GM23338 (cell line): ENCODE data around the gene RCOR1. TPM values are rescaled to one million over a fixed set of nuclear protein-coding genes. Genes with fewer than 3 reads are reported as not detected.

Experiments
- ATAC-seq: fragments of 200-7000 bp; cut with Tn5 transposase; 3 replicates; pipeline ENCODE4 v1.9.1; 2020
- DNase-seq: peaks from one replicate; pipeline ENCODE4 v3.0.0-alpha.2; 2015; ENCODE audit warnings: low spot score
- H2AFZ ChIP-seq: fragments of 200-600 bp; sonication (generic); 2 replicates; pipeline ENCODE4 v1.8.0; 2016; ENCODE audit warnings: antibody characterized with exemption, mild to moderate bottlenecking, moderate library complexity
- H3F3A ChIP-seq: fragments of 200-600 bp; sonication (generic); replicated peaks from 2 replicates; pipeline ENCODE4 v1.8.0; 2017; ENCODE audit warnings: antibody characterized with exemption, mixed run types, low read depth
- H3K27ac ChIP-seq: fragments of 200-600 bp; sonication (generic); 2 replicates; pipeline ENCODE4 v1.6.1; 2016; ENCODE audit warnings: low read depth
- H3K27me3 ChIP-seq: fragments of 200-600 bp; sonication (generic); 2 replicates; pipeline ENCODE4 v1.8.0; 2016; ENCODE audit warnings: mild to moderate bottlenecking, mixed run types, moderate library complexity; ENCODE audit not compliant: insufficient read depth
- H3K36me3 ChIP-seq: fragments of 200-600 bp; sonication (generic); 2 replicates; pipeline ENCODE4 v1.8.0; 2016; ENCODE audit warnings: mild to moderate bottlenecking; ENCODE audit not compliant: insufficient read depth
- H3K4me1 ChIP-seq: fragments of 200-600 bp; sonication (generic); 2 replicates; pipeline ENCODE4 v1.8.0; 2016; ENCODE audit warnings: mild to moderate bottlenecking, moderate library complexity; ENCODE audit not compliant: insufficient read depth
- H3K4me2 ChIP-seq: fragments of 200-600 bp; sonication (generic); 2 replicates; pipeline ENCODE4 v1.7.1; 2017; ENCODE audit warnings: mixed run types
- H3K4me3 ChIP-seq: fragments of 200-600 bp; sonication (generic); 2 replicates; pipeline ENCODE4 v1.6.1; 2016; ENCODE audit warnings: mixed run types
- H3K79me2 ChIP-seq: fragments of 200-600 bp; sonication (generic); replicated peaks from 2 replicates; pipeline ENCODE4 v1.8.0; 2017; ENCODE audit warnings: mild to moderate bottlenecking; ENCODE audit not compliant: insufficient read depth
- H3K9me2 ChIP-seq: fragments of 200-600 bp; sonication (generic); 2 replicates; pipeline ENCODE4 v1.8.0; 2017; ENCODE audit not compliant: insufficient read depth
- H4K20me1 ChIP-seq: fragments of 200-600 bp; sonication (generic); replicated peaks from 2 replicates; pipeline ENCODE4 v1.8.0; 2017; ENCODE audit warnings: mild to moderate bottlenecking; ENCODE audit not compliant: insufficient read depth
- H3K27ac Mint-ChIP-seq: 2 replicates; pipeline ENCODE4 v1.8.0; 2020; ENCODE audit warnings: inconsistent platforms, mild to moderate bottlenecking, moderate library complexity, mixed read lengths
- H3K27me3 Mint-ChIP-seq: 3 replicates; pipeline ENCODE4 v1.8.0; 2022; ENCODE audit warnings: low read depth, mild to moderate bottlenecking, moderate library complexity, mixed read lengths, inconsistent platforms; ENCODE audit not compliant: insufficient read depth, poor library complexity
- H3K36me3 Mint-ChIP-seq: 3 replicates; pipeline ENCODE4 v1.8.0; 2021; ENCODE audit warnings: low read depth, mild to moderate bottlenecking, inconsistent platforms, moderate library complexity, mixed read lengths
- H3K4me1 Mint-ChIP-seq: 3 replicates; pipeline ENCODE4 v1.8.0; 2020; ENCODE audit warnings: mild to moderate bottlenecking, inconsistent platforms, mixed read lengths
- H3K4me3 Mint-ChIP-seq: 3 replicates; pipeline ENCODE4 v1.8.0; 2021; ENCODE audit warnings: moderate library complexity, mild to moderate bottlenecking, inconsistent platforms, mixed read lengths
- H3K9me3 Mint-ChIP-seq: 3 replicates; pipeline ENCODE4 v1.8.0; 2020; ENCODE audit warnings: moderate library complexity, mild to moderate bottlenecking, inconsistent platforms, mixed read lengths
- CREB1 ChIP-seq: fragments of 250-450 bp; sonication (Bioruptor Pico); IDR thresholded peaks from 2 replicates; pipeline ENCODE4 v1.5.0; 2020; ENCODE audit warnings: low read depth, mild to moderate bottlenecking, moderate library complexity
- CTCF ChIP-seq, 2 experiments: fragments of 200-600 bp in 1 of 2; sonication (generic) in 1 of 2; conservative IDR thresholded peaks; 2 replicates each; pipeline versions ENCODE4 v1.5.1 to v1.6.1; 2016 to 2017; ENCODE audit warnings: antibody characterized with exemption in 2 of 2, low read depth in 2 of 2, mild to moderate bottlenecking in 2 of 2, moderate library complexity in 1 of 2
- EZH2 ChIP-seq: fragments of 200-600 bp; sonication (generic); IDR thresholded peaks from one replicate; pipeline ENCODE4 v1.8.0; 2017; ENCODE audit warnings: antibody characterized with exemption, mild to moderate bottlenecking, low read depth; ENCODE audit not compliant: unreplicated experiment
- EZH2phosphoT487 ChIP-seq: fragments of 200-600 bp; sonication (generic); IDR thresholded peaks from one replicate; pipeline ENCODE4 v1.8.1; 2018; ENCODE audit warnings: antibody characterized with exemption; ENCODE audit not compliant: unreplicated experiment
- POLR2AphosphoS5 ChIP-seq: IDR thresholded peaks from 2 replicates; pipeline ENCODE4 v1.6.1; 2016; ENCODE audit warnings: antibody characterized with exemption, low read depth
- REST ChIP-seq: IDR thresholded peaks from one replicate; pipeline ENCODE4 v1.6.1; 2018; ENCODE audit warnings: antibody characterized with exemption; ENCODE audit not compliant: unreplicated experiment
- ZNF331 ChIP-seq: fragments of 250-450 bp; sonication (Bioruptor Pico); IDR thresholded peaks from 2 replicates; pipeline ENCODE4 v1.5.0; 2020; ENCODE audit warnings: low read depth, mild to moderate bottlenecking, moderate library complexity
- long read RNA-seq: library from polyadenylated mRNA; unstranded; transcript quantifications from one replicate; pipeline ENCODE4 v2.0.0, GENCODE V29; 2020; ENCODE audit not compliant: unreplicated experiment
- polyA plus RNA-seq: library from polyadenylated mRNA; unstranded; fragments of >200 nt; fragmentation: Nextera tagmentation; extraction: Ambion mirVana; gene quantifications from 2 replicates; pipeline ENCODE4 v1.2.1, GENCODE V29; 2016
- total RNA-seq: library from RNA; depleted of rRNA; stranded (reverse); fragments of >200 nt; shearing (Covaris generic); gene quantifications from 2 replicates; pipeline ENCODE4 v1.2.3, GENCODE V29; 2014; rRNA removed

Gene RCOR1
- total RNA-seq: 24.1 and 26.1 TPM in 2 replicates
- 7.6 and 8.7 TPM in 2 replicates for polyA plus RNA-seq
- long read RNA-seq, partial matches to known transcripts: 0 of 1 reads
- long read RNA-seq, other reads (novel, unspliced or antisense): 1 of 1 reads

- Histone ChIP-seq H3K27me3 (no peaks in the 10 kb centered on the region), H4K20me1 (peaks cover 16% of the 10 kb centered on the region; the same call in 1 of the 2 replicates), H3K4me3 (peak within 1 kb of the TSS; percentile 93), H3K79me2 (peaks cover 41% of the 10 kb centered on the region), H3K4me2 (peak within 1 kb of the TSS; percentile 92), H3K36me3 (no peaks in the 10 kb centered on the region; the same call in 1 of the 2 replicates), H3F3A (0 out of 2 replicates have a peak, but pooled peaks cover 11% of the 10 kb centered on the region), H2AFZ (peak within 1 kb of the TSS; percentile 83), H3K9me2 (no peaks in the 10 kb centered on the region), H3K4me1 (peaks cover 19% of the 10 kb centered on the region), H3K27ac (peak within 1 kb of the TSS; percentile 100)
- peak within 1 kb of the TSS; percentile 85 for H3K4me3 Mint-ChIP-seq
- H3K27ac Mint-ChIP-seq: peak within 1 kb of the TSS; percentile 97
- DNase-seq (peak; percentile 98), ATAC-seq (peak; percentile 78)
- peaks cover 33% of the 10 kb centered on the region for H3K4me1 Mint-ChIP-seq
- H3K9me3 Mint-ChIP-seq: no peaks in the 10 kb centered on the region
- peaks cover 15% of the 10 kb centered on the region for H3K36me3 Mint-ChIP-seq
- H3K27me3 Mint-ChIP-seq: peaks cover 8% of the 10 kb centered on the region
- TF ChIP-seq REST: no peak
- peak; percentile 89 for TF ChIP-seq POLR2AphosphoS5
- TF ChIP-seq EZH2phosphoT487: no peak
- TF ChIP-seq CTCF (conservative IDR thresholded peaks at IDR 0.05; ENCODE audit: low read depth in 2 of 2): no peak
- peak; percentile 78 for TF ChIP-seq CREB1
These were observed at the start of gene RCOR1 for GRCh38 chr14:102591944-102592762. Gene RCOR1 (plus strand): TSS chr14:102592649. CDS start chr14:102592887, 238 bp downstream.

- H3K4me3 ChIP-seq: peak overlapping the region; percentile 61
- TF ChIP-seq ZNF331 (CRISPR knock-in tag) (no peak), EZH2 (peak; percentile 29)
These were observed 48.3 kb upstream of the RCOR1 start for GRCh38 chr14:102544046-102544746.

More at GRCh38 chr14:102544046-102544746, 48.3 kb upstream of the RCOR1 start:
- Mint-ChIP-seq H3K27ac (no peak overlapping the region), H3K9me3 (no peaks in the 10 kb centered on the region; the same call in 2 of the 3 replicates), H3K4me1 (peaks cover 16% of the 10 kb centered on the region), H3K4me3 (peak overlapping the region; percentile 48; the same call in 2 of the 3 replicates), H3K27me3 (peaks cover 27% of the 10 kb centered on the region), H3K36me3 (no peaks in the 10 kb centered on the region)
- peaks cover 13% of the 10 kb centered on the region; the same call in 1 of the 2 replicates for H3F3A ChIP-seq
- peak overlapping the region; percentile 98 for H2AFZ ChIP-seq
- peaks cover 19% of the 10 kb centered on the region for H3K27me3 ChIP-seq
- H4K20me1 ChIP-seq: no peaks in the 10 kb centered on the region
- no peak overlapping the region for H3K27ac ChIP-seq
- H3K4me1 ChIP-seq: peaks cover 13% of the 10 kb centered on the region; the same call in 1 of the 2 replicates
- no peaks in the 10 kb centered on the region for H3K9me2 ChIP-seq
- H3K36me3 ChIP-seq: no peaks in the 10 kb centered on the region
- H3K79me2 ChIP-seq: no peaks in the 10 kb centered on the region
- DNase-seq: peak; percentile 64
- H3K4me2 ChIP-seq: peak overlapping the region; percentile 89
- peak; percentile 31 for ATAC-seq
